Osteocyte (in vitro differentiated cells): ENCODE data around the gene HEPACAM. TPM values are rescaled to one million over a fixed set of nuclear protein-coding genes. Genes with fewer than 3 reads are reported as not detected.

Experiments
- DNase-seq: peaks from one replicate; pipeline ENCODE4 v3.0.0; 2021; ENCODE audit warnings: mixed read lengths; ENCODE audit not compliant: unreplicated experiment; ENCODE audit errors: extremely low spot score
- H3K27ac Mint-ChIP-seq: one replicate; pipeline ENCODE4 v1.8.0; 2021; ENCODE audit warnings: mild to moderate bottlenecking, mixed read lengths; ENCODE audit not compliant: unreplicated experiment
- H3K27me3 Mint-ChIP-seq: one replicate; pipeline ENCODE4 v1.8.0; 2021; ENCODE audit warnings: mixed read lengths; ENCODE audit not compliant: unreplicated experiment
- H3K36me3 Mint-ChIP-seq: one replicate; pipeline ENCODE4 v1.8.0; 2021; ENCODE audit warnings: mixed read lengths; ENCODE audit not compliant: unreplicated experiment
- H3K4me1 Mint-ChIP-seq: one replicate; pipeline ENCODE4 v1.8.0; 2021; ENCODE audit warnings: mixed read lengths; ENCODE audit not compliant: unreplicated experiment
- H3K4me3 Mint-ChIP-seq: one replicate; pipeline ENCODE4 v1.8.0; 2021; ENCODE audit warnings: mild to moderate bottlenecking, moderate library complexity, mixed read lengths; ENCODE audit not compliant: unreplicated experiment
- H3K9me3 Mint-ChIP-seq: one replicate; pipeline ENCODE4 v1.8.0; 2021; ENCODE audit warnings: mixed read lengths; ENCODE audit not compliant: unreplicated experiment
- total RNA-seq: library from RNA; stranded (reverse); gene quantifications from 2 replicates; pipeline ENCODE4 v1.2.1, GENCODE V29; 2021
- TF ChIP-seq, protein P1 (sequence below): fragments of 200-600 bp; sonication (generic); IDR thresholded peaks from 2 replicates; pipeline ENCODE4 v1.5.0; 2021; ENCODE audit warnings: antibody characterized with exemption, mild to moderate bottlenecking, moderate library complexity

HEPACAM gene
- total RNA-seq, 1 donor from 2014 or later: not detected

DNA sequence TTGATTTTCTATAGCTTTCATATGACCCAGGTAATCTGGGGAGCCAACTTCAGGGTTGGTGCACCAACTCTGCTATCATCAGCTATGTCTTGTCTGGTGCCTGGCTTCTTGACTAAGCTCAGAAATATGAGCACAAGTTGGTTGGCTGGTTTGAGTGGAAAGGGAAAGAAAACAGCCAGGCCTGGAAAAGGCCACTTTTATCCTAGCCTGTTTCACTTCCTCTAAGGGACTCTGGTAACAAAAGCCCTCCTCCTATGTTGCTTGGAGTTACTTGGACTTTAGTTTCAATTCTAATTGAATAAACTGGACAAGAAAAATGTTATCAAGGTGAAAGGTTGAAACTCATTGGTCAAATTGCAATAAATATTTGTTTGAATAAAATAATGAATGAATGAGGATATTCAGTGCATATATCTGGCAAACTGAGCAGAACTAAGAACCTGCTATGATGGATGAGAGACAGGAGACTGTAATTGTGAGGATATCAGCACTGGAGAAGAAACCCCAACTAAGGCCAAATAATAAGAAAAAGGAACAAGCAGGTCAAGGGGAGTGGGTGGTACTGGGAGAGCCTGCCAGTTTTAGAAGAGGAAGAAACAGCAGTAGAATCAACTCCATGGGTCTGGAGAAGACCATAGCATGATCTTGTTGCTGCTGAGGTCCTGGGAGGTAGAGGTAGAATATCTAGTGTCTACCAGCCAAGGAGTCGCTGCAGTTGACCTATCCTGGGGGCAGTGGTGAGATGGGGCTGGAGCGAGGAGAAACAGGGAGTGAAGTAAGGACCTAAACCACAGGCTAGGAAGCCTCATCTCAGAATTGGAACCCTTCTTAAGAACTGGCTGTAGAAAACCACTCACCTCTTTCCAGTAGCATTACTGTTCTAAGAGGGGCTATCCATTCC is 46.4 kb downstream of the HEPACAM start:
- Mint-ChIP-seq H3K27ac (no peak overlapping the region), H3K4me3 (no peak overlapping the region), H3K36me3 (no peaks in the 10 kb centered on the region), H3K4me1 (no peaks in the 10 kb centered on the region), H3K27me3 (peaks cover 9% of the 10 kb centered on the region), H3K9me3 (no peaks in the 10 kb centered on the region)
- TF ChIP-seq, protein P1, sequence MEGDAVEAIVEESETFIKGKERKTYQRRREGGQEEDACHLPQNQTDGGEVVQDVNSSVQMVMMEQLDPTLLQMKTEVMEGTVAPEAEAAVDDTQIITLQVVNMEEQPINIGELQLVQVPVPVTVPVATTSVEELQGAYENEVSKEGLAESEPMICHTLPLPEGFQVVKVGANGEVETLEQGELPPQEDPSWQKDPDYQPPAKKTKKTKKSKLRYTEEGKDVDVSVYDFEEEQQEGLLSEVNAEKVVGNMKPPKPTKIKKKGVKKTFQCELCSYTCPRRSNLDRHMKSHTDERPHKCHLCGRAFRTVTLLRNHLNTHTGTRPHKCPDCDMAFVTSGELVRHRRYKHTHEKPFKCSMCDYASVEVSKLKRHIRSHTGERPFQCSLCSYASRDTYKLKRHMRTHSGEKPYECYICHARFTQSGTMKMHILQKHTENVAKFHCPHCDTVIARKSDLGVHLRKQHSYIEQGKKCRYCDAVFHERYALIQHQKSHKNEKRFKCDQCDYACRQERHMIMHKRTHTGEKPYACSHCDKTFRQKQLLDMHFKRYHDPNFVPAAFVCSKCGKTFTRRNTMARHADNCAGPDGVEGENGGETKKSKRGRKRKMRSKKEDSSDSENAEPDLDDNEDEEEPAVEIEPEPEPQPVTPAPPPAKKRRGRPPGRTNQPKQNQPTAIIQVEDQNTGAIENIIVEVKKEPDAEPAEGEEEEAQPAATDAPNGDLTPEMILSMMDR: no peak
- DNase-seq: peak; percentile 34

DNA sequence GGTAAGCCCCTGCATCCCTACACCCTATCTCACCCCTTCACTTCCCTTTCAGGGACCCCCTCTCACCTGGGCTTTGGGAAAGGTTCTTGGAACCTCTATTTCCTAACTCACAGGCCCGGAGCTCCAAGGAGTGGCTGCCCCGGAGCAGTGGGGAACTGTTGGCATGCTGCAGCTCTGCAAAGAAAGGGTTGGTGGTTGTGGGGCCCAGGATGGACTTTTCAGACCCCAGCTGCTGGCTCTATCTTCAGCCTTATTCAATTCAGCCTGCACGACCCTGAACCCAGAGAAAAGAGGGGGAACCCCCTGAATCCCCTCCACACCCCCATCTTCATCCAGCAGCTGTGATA is 48.2 kb downstream of the HEPACAM start:
- Mint-ChIP-seq H3K4me1 (peaks cover 3% of the 10 kb centered on the region), H3K9me3 (no peaks in the 10 kb centered on the region), H3K4me3 (no peak overlapping the region), H3K36me3 (no peaks in the 10 kb centered on the region), H3K27me3 (peaks cover 9% of the 10 kb centered on the region), H3K27ac (no peak overlapping the region)
- DNase-seq: no peak
- TF ChIP-seq, protein P1: no peak

DNA sequence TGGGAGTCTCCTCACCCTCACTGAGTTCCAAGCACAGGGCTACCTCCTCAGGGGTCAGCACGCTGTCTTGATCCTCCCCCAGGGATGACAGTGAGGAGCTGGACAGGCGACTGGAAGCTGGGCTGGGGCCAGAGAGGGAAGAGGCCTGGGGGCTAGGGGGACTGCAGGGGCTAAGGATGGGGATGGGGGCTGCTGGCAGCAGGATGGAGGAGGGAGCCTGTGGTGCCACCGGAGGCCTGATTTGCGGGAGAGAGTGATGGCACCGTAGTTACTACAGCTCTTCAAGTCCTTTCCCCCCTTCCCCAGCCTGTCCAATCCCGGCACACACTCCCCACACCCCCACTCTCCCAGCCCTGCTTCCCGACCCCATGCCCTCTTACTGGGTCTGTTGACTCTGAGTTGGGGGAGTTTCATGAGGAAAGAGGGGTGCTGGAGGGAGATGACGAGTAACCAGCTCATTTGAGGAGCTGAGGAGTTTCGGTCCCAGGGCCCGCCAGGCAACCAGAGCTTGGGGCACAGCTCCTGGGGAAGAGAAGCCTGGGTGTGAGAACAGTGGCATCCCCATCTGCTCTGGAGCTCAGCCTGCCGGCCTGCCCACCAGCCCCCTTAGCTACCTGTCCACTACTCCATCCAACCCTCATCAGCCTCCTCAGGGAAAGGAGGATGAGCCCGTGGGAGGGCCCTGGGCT is 48.7 kb downstream of the HEPACAM start:
- no peaks in the 10 kb centered on the region for H3K36me3 Mint-ChIP-seq
- no peaks in the 10 kb centered on the region for H3K9me3 Mint-ChIP-seq
- H3K4me1 Mint-ChIP-seq: peaks cover 8% of the 10 kb centered on the region
- H3K4me3 Mint-ChIP-seq: no peak overlapping the region
- no peak for DNase-seq
- TF ChIP-seq, protein P1: no peak
- peaks cover 9% of the 10 kb centered on the region for H3K27me3 Mint-ChIP-seq
- no peak overlapping the region for H3K27ac Mint-ChIP-seq

DNA sequence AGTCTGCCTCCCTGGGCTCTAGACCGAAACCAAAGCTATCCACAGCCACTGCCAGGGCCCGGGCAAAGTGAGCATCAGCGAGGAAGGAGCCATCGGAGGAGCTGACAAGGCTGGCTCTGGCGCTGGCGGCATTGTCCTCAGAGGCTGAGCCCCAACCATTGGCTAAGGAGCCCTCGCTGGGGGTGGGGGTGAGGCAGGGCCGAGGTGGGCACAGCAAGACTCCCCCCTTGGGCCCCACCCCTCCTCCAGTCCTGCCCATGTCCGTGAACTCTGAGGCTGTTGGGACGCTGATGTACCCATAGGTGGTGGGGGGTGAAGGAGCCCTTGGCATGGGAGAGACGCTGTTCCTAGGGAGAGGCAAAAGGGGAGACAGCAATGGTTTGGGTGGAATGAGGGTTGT is 49.4 kb downstream of the HEPACAM start:
- Mint-ChIP-seq H3K36me3 (no peaks in the 10 kb centered on the region), H3K27ac (no peak overlapping the region), H3K27me3 (peaks cover 9% of the 10 kb centered on the region), H3K9me3 (no peaks in the 10 kb centered on the region), H3K4me3 (no peak overlapping the region), H3K4me1 (peaks cover 9% of the 10 kb centered on the region)
- TF ChIP-seq, protein P1: no peak
- DNase-seq: no peak

DNA sequence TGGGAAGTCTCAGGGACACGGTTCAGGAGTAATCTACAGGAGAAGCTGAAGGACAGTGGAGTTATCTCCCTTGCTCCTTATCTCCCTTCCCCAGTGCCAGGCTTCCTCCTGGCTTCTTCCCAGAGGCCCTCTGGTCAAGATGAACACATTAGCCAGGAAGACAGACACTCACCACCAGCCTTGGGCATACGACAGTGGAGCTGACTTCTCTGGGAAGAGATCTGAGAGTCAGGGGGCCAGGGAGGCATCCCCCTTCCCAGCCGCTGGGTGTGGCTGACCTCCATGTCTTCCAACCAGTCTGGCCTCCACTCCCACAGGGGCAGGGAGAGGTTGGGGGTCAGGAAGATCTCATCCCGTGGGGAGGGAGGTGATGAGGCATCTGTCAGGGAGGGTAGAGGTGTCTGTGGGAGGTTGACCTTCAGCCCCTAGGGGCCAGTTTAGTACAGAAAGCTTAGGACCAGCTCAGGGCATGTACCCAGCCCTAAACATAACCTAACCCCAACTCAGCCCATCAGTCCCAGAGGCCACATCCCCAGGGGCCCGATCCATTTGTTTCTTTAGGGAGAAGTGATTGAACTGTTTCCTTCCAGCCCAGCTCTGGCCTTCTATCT is 50.9 kb downstream of the HEPACAM start:
- Mint-ChIP-seq H3K36me3 (no peaks in the 10 kb centered on the region), H3K4me1 (peaks cover 9% of the 10 kb centered on the region), H3K9me3 (no peaks in the 10 kb centered on the region), H3K27ac (no peak overlapping the region), H3K27me3 (peaks cover 9% of the 10 kb centered on the region), H3K4me3 (no peak overlapping the region)
- TF ChIP-seq, protein P1: no peak
- no peak for DNase-seq
